NCI-H82 treated with DMSO at 0.1 percent for 48 hours (cell line): ENCODE data around the gene TSPEAR.
A peak's percentile ranks its signal among the peaks of the same experiment; 100 is the strongest.
"Not testable (repeated sequence)": the region's sequence is repeated elsewhere in the genome, so short reads cannot be mapped to it uniquely, and the experiment has no call there.

ENCODE experiments used
- DNase-seq: peaks from one replicate; lab custom pipeline; 2025; ENCODE audit not compliant: unreplicated experiment; lab: John Stamatoyannopoulos, UW

Gene TSPEAR

DNA sequence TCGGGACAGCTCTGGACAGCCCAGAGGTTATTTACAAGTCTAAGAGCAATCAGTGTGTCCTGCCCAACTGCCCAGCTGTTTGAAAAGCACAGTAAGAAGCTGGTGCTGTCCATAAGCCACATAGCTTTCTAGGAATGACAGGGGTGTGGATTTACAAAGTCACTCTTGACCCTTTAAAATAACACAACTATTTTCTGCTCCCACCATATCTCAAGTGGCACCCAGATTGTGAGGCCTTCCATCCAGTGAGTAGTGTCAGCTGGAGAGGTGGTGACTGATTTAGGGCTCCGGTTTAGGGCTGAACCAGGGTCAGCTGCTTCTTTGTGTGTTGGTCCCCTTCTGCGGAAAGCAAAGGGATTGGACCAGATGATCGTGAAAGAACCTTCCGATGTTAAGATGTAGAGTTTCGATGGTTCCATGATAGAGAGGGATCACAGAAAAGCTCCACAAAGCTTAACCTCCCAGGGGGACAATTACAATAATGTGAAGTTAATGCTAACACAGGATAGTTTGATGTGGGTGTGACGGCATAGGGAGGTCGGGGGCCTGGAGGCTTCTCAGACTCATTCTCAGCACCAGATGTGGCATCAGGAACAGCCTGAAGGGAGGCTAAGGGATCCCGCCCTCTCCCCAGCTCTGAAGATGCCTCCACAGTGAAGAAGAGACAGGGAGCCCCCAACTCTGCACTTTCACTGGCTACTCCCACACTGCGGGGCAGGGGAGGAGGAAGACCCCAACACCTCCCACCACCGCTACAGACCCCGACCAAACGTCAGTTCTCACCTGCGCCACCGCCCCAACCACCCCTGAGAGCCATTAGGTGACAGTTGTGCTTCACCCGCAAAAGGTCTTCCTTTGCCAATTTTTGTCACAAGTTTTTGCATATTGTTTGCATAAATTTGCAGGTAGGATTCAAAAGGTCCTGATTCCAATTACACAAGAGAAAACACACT lies 215.5 kb downstream of the TSPEAR start:
- no peak for DNase-seq

GRCh38 chr21:44494956-44495355 lies 216.4 kb downstream of the TSPEAR start:
- DNase-seq: no peak

DNA sequence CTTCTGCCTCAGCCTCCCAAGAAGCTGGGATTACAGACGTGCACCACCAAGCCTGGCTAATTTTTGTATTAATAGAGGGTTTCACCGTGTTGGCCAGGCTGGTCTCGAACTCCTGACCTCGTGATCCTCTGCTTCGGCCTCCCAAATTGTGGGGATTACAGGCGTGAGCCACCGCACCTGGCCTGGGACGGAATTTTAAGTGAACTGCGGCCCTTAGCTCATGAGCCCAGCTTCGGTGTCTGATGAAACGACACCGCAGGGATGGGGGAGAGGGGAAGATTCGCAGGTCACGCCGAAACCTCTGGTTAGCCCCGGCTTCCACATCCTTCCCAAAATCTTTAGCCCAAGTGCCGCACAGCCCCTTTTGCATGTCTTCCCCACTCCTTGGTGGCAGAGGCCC lies 217.0 kb downstream of the TSPEAR start:
- DNase-seq: no peak

DNA sequence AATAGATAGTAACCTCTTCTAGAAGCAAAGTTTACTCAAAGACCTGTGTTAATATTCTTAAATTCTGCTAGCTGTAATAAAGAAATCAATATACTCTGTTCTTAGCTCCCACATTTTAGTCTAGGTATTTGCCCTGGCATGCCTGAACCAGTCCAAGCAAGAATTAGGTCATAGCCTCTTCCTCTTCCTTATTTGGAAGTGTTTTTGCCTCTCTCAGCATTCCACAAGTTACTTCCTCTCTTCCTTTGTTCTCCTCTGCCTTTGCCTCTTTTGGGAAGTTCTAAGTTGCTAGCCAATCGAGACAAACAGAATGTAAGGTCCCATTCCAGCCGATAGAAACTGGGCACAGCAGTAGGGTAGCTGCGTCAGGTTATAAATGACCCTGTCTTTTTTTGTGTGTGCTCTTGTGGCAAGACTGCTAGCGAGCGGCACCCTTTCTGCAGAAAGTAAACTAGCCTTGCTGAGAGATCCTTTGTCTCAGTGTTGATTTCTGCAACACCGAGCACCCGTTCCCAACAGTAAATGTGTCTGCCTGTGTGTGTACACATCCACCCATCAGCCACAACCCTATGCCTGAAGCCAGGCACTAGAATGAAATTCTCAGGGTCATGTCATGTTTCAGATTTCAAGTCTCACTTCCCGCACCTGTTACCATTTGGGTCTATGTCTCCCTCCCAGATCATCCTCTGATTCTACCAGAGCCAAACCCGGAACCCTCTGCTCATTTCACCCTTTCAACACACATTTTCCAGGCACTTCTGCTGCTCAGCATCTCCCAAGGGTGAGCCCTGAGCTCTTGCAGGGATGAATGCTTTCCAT lies 218.6 kb downstream of the TSPEAR start:
- DNase-seq: no peak

- DNase-seq: no peak
Measured at GRCh38 chr21:44490816-44491215, 220.6 kb downstream of the TSPEAR start.

DNA sequence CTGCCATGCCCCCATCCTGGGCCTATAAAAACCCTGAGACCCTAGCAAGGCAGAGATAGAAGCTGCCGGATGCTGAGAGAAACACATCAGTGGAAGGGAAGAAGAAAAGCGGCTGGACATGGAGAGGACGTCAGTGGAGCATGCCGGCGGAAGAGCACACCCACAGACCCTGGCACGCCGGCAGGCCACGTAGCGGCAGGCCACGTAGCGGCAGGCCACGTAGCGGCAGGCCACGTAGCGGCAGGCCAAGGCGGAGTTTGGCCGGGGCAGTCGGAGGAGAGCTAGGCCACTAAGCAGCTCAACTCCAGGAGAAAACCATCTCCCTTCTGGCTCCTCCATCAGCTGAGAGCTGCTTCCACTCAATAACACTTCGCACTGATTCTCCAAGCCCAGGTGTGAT lies 221.0 kb downstream of the TSPEAR start:
- no peak for DNase-seq

- DNase-seq: no peak
Measured at GRCh38 chr21:44489962-44490361, 221.4 kb downstream of the TSPEAR start.

- no peak for DNase-seq
Measured at GRCh38 chr21:44487831-44488230, 223.5 kb downstream of the TSPEAR start.

DNA sequence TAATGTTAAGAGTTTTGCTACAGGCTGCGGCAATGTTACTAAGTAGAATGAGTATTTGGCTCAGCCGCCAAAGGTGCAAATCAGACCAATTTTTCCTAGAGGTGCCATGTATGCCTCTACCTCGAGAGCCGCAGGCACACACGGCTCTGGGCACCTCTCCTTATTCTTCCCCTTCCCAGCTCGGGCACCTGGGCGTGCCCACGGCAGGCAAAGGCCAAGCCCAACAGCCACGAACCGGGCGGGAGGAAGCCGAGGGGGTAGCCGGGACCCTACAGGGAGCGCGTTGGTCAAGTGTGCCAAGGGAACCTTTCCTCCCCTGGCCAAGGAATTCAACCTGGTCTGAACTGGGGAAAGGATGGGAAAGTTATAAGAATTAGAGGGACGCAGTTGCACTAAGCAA lies 225.1 kb downstream of the TSPEAR start:
- DNase-seq: no peak

- no peak for DNase-seq
Measured at GRCh38 chr21:44485796-44486195, 225.6 kb downstream of the TSPEAR start.

- no peak for DNase-seq
Measured at GRCh38 chr21:44485254-44485793, 226.0 kb downstream of the TSPEAR start.

DNA sequence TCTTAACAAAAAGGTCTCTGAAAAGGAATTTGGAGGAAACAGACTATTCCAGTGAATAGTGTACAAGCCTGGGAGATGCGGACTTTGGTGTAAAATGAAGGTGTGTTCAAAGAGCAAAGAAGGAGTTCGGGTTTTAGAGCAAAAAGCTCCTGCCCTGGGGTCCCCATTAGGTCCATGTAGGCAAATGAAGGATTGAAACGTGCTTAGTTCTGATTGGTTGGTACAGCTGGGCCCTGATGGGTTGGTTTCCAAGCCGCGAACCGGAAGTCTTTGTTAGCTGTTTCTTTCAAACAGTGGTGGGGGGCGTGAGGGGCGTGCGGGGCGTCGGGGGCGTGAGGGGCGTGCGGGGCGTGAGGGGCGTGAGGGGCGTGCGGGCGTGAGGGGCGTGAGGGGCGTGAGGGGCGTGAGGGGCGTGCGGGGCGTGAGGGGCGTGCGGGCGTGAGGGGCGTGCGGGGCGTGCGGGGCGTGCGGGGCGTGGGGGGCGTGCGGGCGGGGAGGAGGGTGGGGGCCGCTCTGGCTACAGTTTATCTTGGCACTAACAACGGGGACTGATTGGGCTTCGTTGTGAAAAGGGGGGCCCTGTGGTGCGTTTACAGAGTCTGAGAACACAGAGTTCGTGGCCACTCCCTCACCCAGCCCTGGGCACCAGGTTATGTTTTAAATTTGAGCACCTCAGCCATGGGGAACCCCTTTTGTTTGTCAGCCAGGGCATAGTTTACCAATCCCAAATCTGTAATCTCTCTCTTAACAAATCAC lies 226.7 kb downstream of the TSPEAR start:
- no peak for DNase-seq

DNA sequence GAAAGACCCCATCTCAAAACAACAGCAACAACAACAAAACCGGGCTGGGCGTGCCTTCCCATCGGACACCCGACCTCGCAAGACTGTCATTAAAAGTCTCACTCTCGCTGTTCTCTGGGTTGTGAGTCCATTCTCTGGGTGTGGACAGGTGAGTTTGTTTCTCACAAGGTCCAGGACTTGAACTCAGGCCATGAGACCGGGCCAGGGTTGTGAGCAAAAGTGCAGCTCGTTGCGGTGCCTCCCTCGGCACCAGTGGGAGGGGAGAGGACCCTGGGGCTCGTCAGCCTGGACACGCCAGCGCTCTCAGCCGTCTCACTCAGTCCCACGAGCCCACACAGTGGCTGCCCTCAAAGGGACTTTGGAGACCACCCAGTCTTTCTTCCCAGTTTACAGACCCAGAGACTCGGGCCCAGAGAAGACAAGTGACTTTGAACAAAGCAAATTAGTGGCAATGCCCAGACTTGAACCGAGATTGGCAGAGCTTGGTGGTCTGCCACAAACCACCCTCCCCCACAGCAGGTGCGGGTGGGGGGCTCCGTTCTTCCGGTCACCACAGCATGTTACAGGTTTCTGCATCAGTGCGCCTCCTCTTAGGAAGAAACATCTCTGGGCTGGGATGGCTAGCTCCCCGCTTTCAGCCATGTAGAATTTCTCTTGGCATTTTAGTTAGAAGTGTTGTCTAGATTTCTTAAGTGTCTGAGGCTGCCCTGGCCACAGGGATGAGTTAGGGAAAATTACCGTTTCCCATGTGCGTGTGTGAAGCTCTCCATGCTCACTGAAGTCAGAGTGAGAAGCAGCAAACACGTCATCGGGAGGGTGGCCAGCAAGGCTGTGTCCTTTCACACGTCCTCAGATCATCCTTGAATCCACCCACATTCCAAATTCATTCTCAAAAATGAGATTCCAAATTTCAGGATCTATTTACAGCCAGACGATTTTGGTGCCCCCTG lies 227.8 kb downstream of the TSPEAR start:
- no peak for DNase-seq

DNA sequence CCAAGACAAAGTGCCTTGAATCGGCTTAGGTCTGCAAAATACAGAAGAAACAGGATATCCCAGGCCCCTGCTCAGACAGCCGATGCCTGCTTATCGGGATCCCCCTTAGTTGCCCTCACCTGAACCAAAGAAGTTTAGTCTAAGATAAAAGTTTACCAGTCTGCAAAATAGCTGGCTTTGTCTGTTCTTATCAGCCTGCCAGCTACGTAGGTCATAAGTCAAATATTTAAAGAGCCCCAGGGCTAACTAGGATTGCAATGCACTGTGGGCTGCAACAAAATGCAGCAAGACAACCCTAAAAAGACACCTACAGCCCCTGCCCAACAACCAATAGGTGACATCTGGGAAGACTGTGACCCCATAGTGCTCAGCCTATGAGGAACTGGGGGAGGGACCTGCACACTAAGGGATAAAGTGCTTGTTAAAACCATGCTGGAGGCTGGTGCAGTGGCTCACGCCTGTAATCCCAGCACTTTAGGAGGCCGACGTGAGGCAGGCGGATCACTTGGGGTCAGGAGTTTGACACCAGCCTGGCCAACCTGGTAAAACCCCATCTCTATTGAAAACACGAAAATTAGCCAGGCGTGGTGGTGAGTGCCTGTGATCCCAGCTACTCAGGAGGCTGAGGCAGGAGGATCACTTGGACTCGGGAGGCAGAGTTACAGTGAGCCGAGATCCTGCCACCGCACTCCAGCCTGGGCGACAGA lies 228.6 kb downstream of the TSPEAR start:
- DNase-seq: peak; percentile 21

- no peak for DNase-seq
Measured at GRCh38 chr21:44480200-44481053, 230.9 kb downstream of the TSPEAR start.

DNA sequence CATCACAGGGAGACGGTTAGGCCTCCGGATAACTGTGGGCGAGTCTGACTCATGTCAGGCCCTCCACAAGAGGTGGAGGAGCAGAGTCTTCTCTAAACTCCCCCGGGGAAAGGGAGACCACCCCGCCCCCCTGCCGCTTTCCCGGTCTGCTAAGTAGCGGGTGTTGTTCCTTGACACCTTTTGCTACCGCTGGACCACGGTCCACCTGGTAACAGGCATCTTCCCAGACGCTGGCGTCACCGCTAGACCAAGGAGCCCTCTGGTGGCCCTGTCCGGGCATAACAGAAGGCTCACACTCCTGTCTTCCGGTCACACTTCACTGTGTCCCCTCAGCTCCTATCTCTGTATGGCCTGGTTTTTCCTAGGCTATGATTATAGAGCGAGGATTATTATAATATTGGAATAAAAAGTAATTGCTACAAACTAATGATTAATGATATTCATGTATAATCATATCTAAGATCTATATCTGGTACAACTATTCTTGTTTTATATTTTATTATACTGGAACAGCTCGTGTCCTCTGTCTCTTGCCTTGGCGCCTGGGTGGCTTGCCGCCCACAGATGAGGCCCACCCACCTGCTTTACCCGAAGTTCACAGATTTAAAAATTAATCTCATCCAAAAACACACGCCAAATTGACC lies 231.7 kb downstream of the TSPEAR start:
- DNase-seq: not testable (repeated sequence)

- no peak for DNase-seq
Measured at GRCh38 chr21:44478801-44479167, 232.6 kb downstream of the TSPEAR start.
